ENCODE measurements around the gene SLCO3A1. TPM values are rescaled to one million over a fixed set of nuclear protein-coding genes. Genes with fewer than 3 reads are reported as not detected.

The SLCO3A1 gene
- total and polyA plus RNA-seq, 2 of the 8 experiments (the other 6 are each of a cell fraction or from before 2014, with no cell fraction given): 15.1 to 20.4 TPM

GRCh38 chr15:91928675-91929074, 75.2 kb downstream of the SLCO3A1 start:
- Histone ChIP-seq H2BK20ac (ENCODE audit: low read length) (no peak overlapping the region), H3K27ac (ENCODE audit: low read depth, low read length) (no peak overlapping the region), H3K9ac (replicated peaks in 1 of 4; ENCODE audit: extremely low read depth in 1 of 4, low read depth in 3 of 4, low read length in 3 of 4) (no peak overlapping the region), H2BK5ac (ENCODE audit: low read depth, low read length) (no peak overlapping the region), H3K79me2 (ENCODE audit: control insufficient read depth in 1 of 2, insufficient read depth in 2 of 2, low read length in 2 of 2) (0 out of 4 replicates have a peak, but pooled peaks cover 0 to 2% of the 10 kb centered on the region in 2 experiments), H2BK15ac (ENCODE audit: low read length) (no peak overlapping the region), H2BK12ac (ENCODE audit: low read depth, low read length) (no peak overlapping the region), H3K4me1 (replicated peaks in 1 of 4; ENCODE audit: control insufficient read depth in 3 of 4, insufficient read depth in 4 of 4, low read length in 3 of 4) (peaks cover 10 to 35% (median 29%) of the 10 kb centered on the region in 4 experiments), H3K79me1 (ENCODE audit: low read depth, low read length) (peaks cover 2% of the 10 kb centered on the region; the same call in 1 of the 2 replicates), H2AK5ac (ENCODE audit: low read depth, low read length) (no peak overlapping the region), H4K5ac (ENCODE audit: insufficient read length, low read depth, low read length) (no peak overlapping the region), H3K27me3 (replicated peaks in 1 of 4; ENCODE audit: control insufficient read depth in 3 of 4, extremely low read depth in 1 of 4, insufficient read depth in 3 of 4, low read length in 3 of 4) (no peaks in the 10 kb centered on the region; a peak in 1 of 7 replicates), H3K4ac (replicated peaks; ENCODE audit: insufficient read length, low read depth, low read length) (no peak overlapping the region), H3K56ac (replicated peaks; ENCODE audit: insufficient read length, low read depth, low read length) (no peak overlapping the region), H3K9me3 (ENCODE audit: insufficient read depth in 2 of 2, low read depth in 1 of 2, low read length in 1 of 2) (no peaks in the 10 kb centered on the region), H4K91ac (replicated peaks; ENCODE audit: insufficient read length, low read length) (no peak overlapping the region), H3K18ac (ENCODE audit: extremely low read depth, low read length) (no peak overlapping the region), H4K8ac (ENCODE audit: extremely low read depth, insufficient read depth, low read length) (no peak overlapping the region), H3K23ac (ENCODE audit: insufficient read length) (no peak overlapping the region), H3K23me2 (ENCODE audit: low read depth, low read length) (no peaks in the 10 kb centered on the region), H3K4me2 (ENCODE audit: insufficient read depth in 1 of 2, low read depth in 2 of 2, low read length in 2 of 2) (no peak overlapping the region), H2AFZ (ENCODE audit: low read length) (no peak overlapping the region), H2BK120ac (replicated peaks; ENCODE audit: low read depth, low read length) (no peak overlapping the region), H4K20me1 (replicated peaks in 1 of 2; ENCODE audit: control insufficient read depth in 1 of 2, insufficient read depth in 2 of 2, low read length in 2 of 2) (no peaks in the 10 kb centered on the region), H3K14ac (ENCODE audit: insufficient read length) (no peak overlapping the region), H3K36me3 (ENCODE audit: control insufficient read depth in 2 of 4, insufficient read depth in 4 of 4, low read length in 3 of 4) (no peaks in the 10 kb centered on the region), H3K4me3 (ENCODE audit: extremely low read depth in 1 of 4, insufficient read depth in 2 of 4, low read depth in 3 of 4, low read length in 4 of 4) (no peak overlapping the region)
- TF ChIP-seq CTBP2 (IDR thresholded peaks at IDR 0.05; ENCODE audit: borderline replicate concordance, insufficient read depth, insufficient read length, low read length) (no peak), RBBP5 (IDR thresholded peaks at IDR 0.05; ENCODE audit: borderline replicate concordance, low read depth, low read length) (no peak), SP1 (IDR thresholded peaks at IDR 0.05; ENCODE audit: low read depth, low read length) (no peak), PHF8 (conservative IDR thresholded peaks at IDR 0.05; ENCODE audit: low read depth, low read length) (no peak)
- DNase-seq (ENCODE audit: low read depth in 1 of 2, low spot score in 2 of 2) (no peak), FAIRE-seq (no peak)
- ChIA-PET POLR2A (ENCODE audit: partially characterized antibody) (no interaction called here), CTCF (ENCODE audit: partially characterized antibody) (interaction anchor here (0.7 to 4.8 kb wide), 7 partner anchors 8 to 149 kb away, joined by 3 to 16 read pairs (median 4); no protein-coding TSS in a partner anchor)
- 86% methylated on average over 6 of the region's 6 CpGs; no CpG with 5 or more reads in 1 of the 2 experiments for WGBS, 2 experiments (ENCODE audit: extremely low coverage in 1 of 2, insufficient coverage in 1 of 2, insufficient read length in 1 of 2, insufficient replicate concordance in 2 of 2, low coverage in 1 of 2, low lambda C conversion rate in 2 of 2, missing lambda C conversion rate in 1 of 2)
